GM18868 (cell line): ENCODE measurements around the gene CDH3.

Experiments used
- ATAC-seq: cut with Tn5 transposase; IDR thresholded peaks from one replicate; pipeline ENCODE4 v1.9.1; 2021; ENCODE audit warnings: mild to moderate bottlenecking, moderate library complexity; ENCODE audit not compliant: unreplicated experiment

CDH3 gene

GRCh38 chr16:68646953-68647659 is 2.0 kb downstream of the CDH3 start:
- ATAC-seq: no peak

- no peak for ATAC-seq
These were observed 6.0 kb downstream of the CDH3 start for GRCh38 chr16:68651136-68651535.

GRCh38 chr16:68652659-68653058 is 7.5 kb downstream of the CDH3 start:
- ATAC-seq: no peak

GRCh38 chr16:68655806-68656205 is 10.7 kb downstream of the CDH3 start:
- no peak for ATAC-seq

- ATAC-seq: no peak
These were observed 11.6 kb downstream of the CDH3 start for GRCh38 chr16:68656751-68657150.

GRCh38 chr16:68658341-68658973 is 13.3 kb downstream of the CDH3 start:
- no peak for ATAC-seq

- ATAC-seq: no peak
These were observed 13.9 kb downstream of the CDH3 start for GRCh38 chr16:68658974-68659360.

GRCh38 chr16:68659412-68660358 is 14.6 kb downstream of the CDH3 start:
- no peak for ATAC-seq

GRCh38 chr16:68660359-68660795 is 15.3 kb downstream of the CDH3 start:
- ATAC-seq: no peak

GRCh38 chr16:68662035-68662434 is 16.9 kb downstream of the CDH3 start:
- no peak for ATAC-seq

GRCh38 chr16:68664297-68664696 is 19.2 kb downstream of the CDH3 start:
- no peak for ATAC-seq

GRCh38 chr16:68665501-68665900 is 20.4 kb downstream of the CDH3 start:
- no peak for ATAC-seq

GRCh38 chr16:68668266-68668665 is 23.2 kb downstream of the CDH3 start:
- no peak for ATAC-seq

- ATAC-seq: no peak
These were observed 31.2 kb downstream of the CDH3 start for GRCh38 chr16:68676113-68676860.

GRCh38 chr16:68681038-68681437 is 35.9 kb downstream of the CDH3 start:
- no peak for ATAC-seq

GRCh38 chr16:68685685-68686478 is 40.8 kb downstream of the CDH3 start:
- ATAC-seq: no peak

- ATAC-seq: no peak
These were observed 41.8 kb downstream of the CDH3 start for GRCh38 chr16:68686905-68687304.

- no peak for ATAC-seq
These were observed 44.8 kb downstream of the CDH3 start for GRCh38 chr16:68689921-68690320.

GRCh38 chr16:68695575-68695974 is 50.5 kb downstream of the CDH3 start:
- ATAC-seq: no peak

- ATAC-seq: no peak
These were observed 51.4 kb downstream of the CDH3 start for GRCh38 chr16:68696514-68696913.
